RWPE2 (cell line): ENCODE measurements around the gene CYB561D1.

ENCODE experiments used
- ATAC-seq: fragments of 200-7000 bp; cut with Tn5 transposase; 3 replicates; pipeline ENCODE4 v1.9.1; 2021; ENCODE audit warnings: low read depth
- DNase-seq: peaks from one replicate; pipeline ENCODE4 v3.0.0-alpha.2; 2020; ENCODE audit warnings: low spot score
- H3K27ac ChIP-seq: fragments of 450-650 bp; 2 replicates; pipeline ENCODE4 v1.5.1; 2017; ENCODE audit warnings: mild to moderate bottlenecking; ENCODE audit not compliant: poor library complexity, severe bottlenecking
- H3K27me3 ChIP-seq: fragments of 250-450 bp; sonication (Bioruptor Pico); 2 replicates; pipeline ENCODE4 v1.5.1; 2021; ENCODE audit warnings: mild to moderate bottlenecking, moderate library complexity; ENCODE audit not compliant: insufficient read depth, poor library complexity, severe bottlenecking
- H3K36me3 ChIP-seq: fragments of 250-450 bp; sonication (Bioruptor Pico); 2 replicates; pipeline ENCODE4 v1.5.1; 2020; ENCODE audit warnings: low read depth, mild to moderate bottlenecking, moderate library complexity
- H3K4me1 ChIP-seq: fragments of 250-450 bp; sonication (Bioruptor Pico); 2 replicates; pipeline ENCODE4 v1.5.1; 2021; ENCODE audit warnings: mild to moderate bottlenecking, moderate library complexity; ENCODE audit not compliant: insufficient read depth, poor library complexity, severe bottlenecking
- H3K4me3 ChIP-seq: fragments of 250-450 bp; sonication (Bioruptor Pico); 2 replicates; pipeline ENCODE4 v1.5.1; 2021; ENCODE audit warnings: mild to moderate bottlenecking, moderate library complexity; ENCODE audit not compliant: severe bottlenecking
- H3K9me3 ChIP-seq: fragments of 250-450 bp; sonication (Bioruptor Pico); 2 replicates; pipeline ENCODE4 v1.5.1; 2021; ENCODE audit warnings: mild to moderate bottlenecking, moderate library complexity; ENCODE audit not compliant: severe bottlenecking
- TF ChIP-seq, protein P1 (sequence below): fragments of 450-650 bp; IDR thresholded peaks from one replicate; pipeline ENCODE4 v1.5.1; 2017; ENCODE audit warnings: mild to moderate bottlenecking, moderate library complexity; ENCODE audit not compliant: poor library complexity, severe bottlenecking

CYB561D1 gene

DNA sequence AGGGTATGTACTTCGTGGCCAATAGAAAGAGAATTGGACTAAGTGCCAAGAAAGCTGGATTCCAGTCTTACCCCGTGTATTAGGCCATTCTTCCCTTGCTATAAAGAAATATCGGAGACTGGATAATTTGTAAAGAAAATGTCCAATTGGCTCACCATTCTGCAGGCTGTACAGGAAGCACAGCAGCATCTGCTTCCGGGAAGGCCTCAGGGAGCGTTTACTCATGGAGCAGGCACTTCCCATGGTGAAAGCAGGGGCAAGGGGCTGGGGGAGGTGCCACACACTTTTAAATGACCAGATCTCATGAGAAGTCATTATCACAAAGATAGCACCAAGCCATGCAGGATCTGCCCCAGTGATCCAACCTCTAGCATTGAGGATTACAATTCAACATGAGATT is 23.4 kb downstream of the CYB561D1 start:
- Histone ChIP-seq H3K36me3 (no peaks in the 10 kb centered on the region), H3K9me3 (no peaks in the 10 kb centered on the region), H3K27ac (no peak overlapping the region), H3K4me3 (no peak overlapping the region), H3K4me1 (no peaks in the 10 kb centered on the region), H3K27me3 (no peaks in the 10 kb centered on the region)
- no peak for DNase-seq
- no peak for ATAC-seq
- TF ChIP-seq, protein P1, sequence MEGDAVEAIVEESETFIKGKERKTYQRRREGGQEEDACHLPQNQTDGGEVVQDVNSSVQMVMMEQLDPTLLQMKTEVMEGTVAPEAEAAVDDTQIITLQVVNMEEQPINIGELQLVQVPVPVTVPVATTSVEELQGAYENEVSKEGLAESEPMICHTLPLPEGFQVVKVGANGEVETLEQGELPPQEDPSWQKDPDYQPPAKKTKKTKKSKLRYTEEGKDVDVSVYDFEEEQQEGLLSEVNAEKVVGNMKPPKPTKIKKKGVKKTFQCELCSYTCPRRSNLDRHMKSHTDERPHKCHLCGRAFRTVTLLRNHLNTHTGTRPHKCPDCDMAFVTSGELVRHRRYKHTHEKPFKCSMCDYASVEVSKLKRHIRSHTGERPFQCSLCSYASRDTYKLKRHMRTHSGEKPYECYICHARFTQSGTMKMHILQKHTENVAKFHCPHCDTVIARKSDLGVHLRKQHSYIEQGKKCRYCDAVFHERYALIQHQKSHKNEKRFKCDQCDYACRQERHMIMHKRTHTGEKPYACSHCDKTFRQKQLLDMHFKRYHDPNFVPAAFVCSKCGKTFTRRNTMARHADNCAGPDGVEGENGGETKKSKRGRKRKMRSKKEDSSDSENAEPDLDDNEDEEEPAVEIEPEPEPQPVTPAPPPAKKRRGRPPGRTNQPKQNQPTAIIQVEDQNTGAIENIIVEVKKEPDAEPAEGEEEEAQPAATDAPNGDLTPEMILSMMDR = no peak

DNA sequence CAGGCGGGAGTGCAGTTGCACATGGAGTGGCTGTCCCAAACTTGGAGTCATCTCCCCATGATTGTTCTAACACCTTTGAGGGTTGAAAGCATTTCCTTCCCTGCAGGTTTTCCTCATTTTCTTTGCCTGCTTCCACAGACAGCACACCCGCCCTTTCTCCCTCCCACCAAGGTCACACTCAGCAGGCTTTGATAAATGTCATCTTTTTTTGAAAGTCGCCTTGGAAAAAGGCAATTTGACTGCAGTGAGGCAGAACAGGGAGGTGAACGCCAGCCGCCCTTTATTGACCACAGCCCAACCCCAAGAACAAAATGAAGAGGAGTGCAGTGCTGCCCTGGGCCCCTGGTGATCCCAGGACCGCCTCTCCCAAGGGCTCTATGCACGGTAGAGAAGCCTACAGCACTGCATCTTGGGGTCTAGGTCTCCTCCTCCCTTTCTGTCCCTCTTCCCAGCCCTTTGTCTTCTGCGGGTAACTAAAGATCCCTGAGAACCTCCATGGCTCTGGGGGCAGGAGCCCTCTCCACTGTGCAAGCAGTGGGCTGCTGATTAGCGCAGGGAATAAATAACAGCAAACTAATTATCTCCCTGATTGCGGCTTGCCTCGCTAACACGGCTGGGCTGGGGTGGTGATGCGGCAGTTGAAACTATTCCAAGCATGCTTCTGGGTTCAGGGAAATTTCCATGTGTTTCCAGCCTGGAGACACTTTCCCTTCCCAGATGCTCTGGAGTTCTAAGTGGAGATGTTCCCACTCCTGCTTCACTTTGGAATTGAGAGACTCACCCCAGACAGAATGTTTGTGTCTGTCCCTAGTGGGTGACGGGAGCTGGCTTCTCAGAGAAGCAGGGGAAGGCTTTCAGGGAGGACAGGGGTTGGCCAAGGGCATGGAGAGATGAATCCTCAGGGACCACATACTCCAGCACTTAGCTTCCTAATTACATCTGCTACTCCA is 27.4 kb downstream of the CYB561D1 start:
- Histone ChIP-seq H3K27me3 (no peaks in the 10 kb centered on the region), H3K4me3 (no peak overlapping the region), H3K36me3 (no peaks in the 10 kb centered on the region), H3K27ac (no peak overlapping the region), H3K9me3 (no peaks in the 10 kb centered on the region), H3K4me1 (no peaks in the 10 kb centered on the region)
- ATAC-seq (no peak), DNase-seq (no peak)
- TF ChIP-seq, protein P1 = no peak

DNA sequence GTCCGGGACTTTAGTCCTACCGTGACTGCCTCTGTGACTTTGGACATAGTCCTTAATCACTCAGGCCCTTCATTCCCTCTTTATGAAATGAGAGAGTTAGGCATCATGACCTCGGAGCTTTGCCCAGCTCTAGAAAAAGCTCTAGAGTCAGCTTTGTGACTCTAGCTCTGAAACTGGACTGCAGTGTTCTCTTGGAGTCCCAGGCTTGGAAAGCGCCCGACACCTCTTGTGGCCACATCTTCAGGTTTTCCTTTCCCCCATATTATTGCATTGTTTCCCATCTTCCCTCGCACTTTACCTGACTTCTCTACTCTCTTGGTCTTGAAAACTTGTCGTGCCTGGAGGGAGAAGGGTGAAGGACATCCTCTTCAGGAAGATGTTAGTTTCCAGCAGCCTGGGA is 28.1 kb downstream of the CYB561D1 start:
- TF ChIP-seq, protein P1 = no peak

DNA sequence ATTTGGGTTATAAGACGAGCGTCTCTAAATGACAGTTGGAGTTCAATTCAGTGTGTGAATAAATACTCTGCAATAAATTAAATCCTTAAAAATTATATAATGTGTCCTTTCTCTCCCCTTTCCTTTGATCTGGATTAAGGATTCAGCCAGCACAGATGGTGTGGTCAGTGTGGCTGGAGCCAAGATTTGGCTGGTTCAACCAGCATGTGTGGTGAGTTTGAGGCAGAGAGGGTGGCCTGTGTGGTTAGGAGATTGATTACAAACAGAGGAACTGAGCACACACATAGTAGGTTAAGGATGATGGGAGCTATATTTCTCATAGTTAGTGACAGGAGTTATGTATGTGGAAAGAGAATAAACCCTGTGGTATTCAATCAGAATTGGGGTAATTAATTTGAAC is 29.8 kb downstream of the CYB561D1 start:
- TF ChIP-seq, protein P1 = no peak
- no peaks in the 10 kb centered on the region for H3K4me1 ChIP-seq
- H3K4me3 ChIP-seq = no peak overlapping the region
- no peaks in the 10 kb centered on the region for H3K36me3 ChIP-seq
- no peak overlapping the region for H3K27ac ChIP-seq
- no peak for ATAC-seq
- no peaks in the 10 kb centered on the region for H3K9me3 ChIP-seq
- no peaks in the 10 kb centered on the region for H3K27me3 ChIP-seq
- no peak for DNase-seq

More for the DNA sequence above, 28.1 kb downstream of the CYB561D1 start:
- DNase-seq (no peak), ATAC-seq (no peak)
- H3K36me3 ChIP-seq = no peaks in the 10 kb centered on the region
- no peaks in the 10 kb centered on the region for H3K27me3 ChIP-seq
- no peak overlapping the region for H3K27ac ChIP-seq
- no peaks in the 10 kb centered on the region for H3K9me3 ChIP-seq
- no peak overlapping the region for H3K4me3 ChIP-seq
- no peaks in the 10 kb centered on the region for H3K4me1 ChIP-seq
